Measurements from ENCODE around the gene TBX10. TPM values are rescaled to one million over a fixed set of nuclear protein-coding genes. Genes with fewer than 3 reads are reported as not detected.

The TBX10 gene
- total RNA-seq, 1 experiment from 2014 or later: not detected

- H3K36me3 Mint-ChIP-seq (ENCODE audit: insufficient read depth in 1 of 3, low read depth in 3 of 3): no peaks in the 10 kb centered on the region
- peak; percentile 31 for DNase-seq
Measured at GRCh38 chr11:67670316-67671210, 31.0 kb upstream of the TBX10 start.

More at GRCh38 chr11:67670316-67671210, 31.0 kb upstream of the TBX10 start:
- Histone ChIP-seq H3K79me2 (ENCODE audit: insufficient read depth, low read length) (no peaks in the 10 kb centered on the region), H2AFZ (ENCODE audit: low read length) (no peak overlapping the region), H4K20me1 (ENCODE audit: control insufficient read depth, insufficient read depth, insufficient read length) (no peaks in the 10 kb centered on the region), H3K56ac (ENCODE audit: insufficient read length, low read depth, low read length) (no peak overlapping the region), H3K23ac (ENCODE audit: insufficient read length, low read depth, low read length) (no peak overlapping the region), H4K5ac (ENCODE audit: insufficient read length, low read depth, low read length) (no peak overlapping the region), H4K91ac (ENCODE audit: insufficient read length, low read depth, low read length) (no peak overlapping the region), H3K27me3 (ENCODE audit: insufficient read depth, low read length) (no peaks in the 10 kb centered on the region), H3K9ac (ENCODE audit: extremely low read depth, insufficient read length, low read length) (no peak overlapping the region), H3K14ac (ENCODE audit: insufficient read depth, low read length) (no peak overlapping the region), H2BK5ac (ENCODE audit: insufficient read length, low read length) (no peak overlapping the region), H2AK5ac (ENCODE audit: insufficient read length, low read length) (no peak overlapping the region), H3K4ac (ENCODE audit: low read depth, low read length) (no peak overlapping the region), H3K18ac (ENCODE audit: insufficient read length, low read depth, low read length) (no peak overlapping the region), H3K27ac (ENCODE audit: insufficient read length, low read depth, low read length) (no peak overlapping the region), H3K4me1 (ENCODE audit: insufficient read depth, low read length) (no peaks in the 10 kb centered on the region; the same call in 1 of the 2 replicates), H4K8ac (replicated peaks; ENCODE audit: insufficient read length, low read depth, low read length) (no peak overlapping the region), H2BK120ac (ENCODE audit: low read depth, low read length, poor library complexity, severe bottlenecking) (no peak overlapping the region), H2BK12ac (ENCODE audit: insufficient read length, low read depth, low read length) (no peak overlapping the region), H3K9me3 (ENCODE audit: control insufficient read depth, low read depth, low read length) (no peaks in the 10 kb centered on the region), H3K23me2 (ENCODE audit: insufficient read length, low read depth, low read length, poor library complexity, severe bottlenecking) (no peaks in the 10 kb centered on the region), H2BK15ac (ENCODE audit: low read depth, low read length) (no peak overlapping the region), H3T11ph (ENCODE audit: low read length) (no peak overlapping the region), H3K79me1 (ENCODE audit: insufficient read depth, low read depth, low read length, poor library complexity, severe bottlenecking) (no peaks in the 10 kb centered on the region), H3K4me2 (ENCODE audit: insufficient read depth, insufficient read length, low read length) (no peak overlapping the region), H2BK20ac (ENCODE audit: low read depth, low read length, poor library complexity, severe bottlenecking) (no peak overlapping the region)
- Mint-ChIP-seq H3K27ac (no peak overlapping the region), H3K27me3 (ENCODE audit: low read depth) (peaks cover 13% of the 10 kb centered on the region), H3K4me1 (peaks cover 4 to 13% of the 10 kb centered on the region in 2 experiments), H3K4me3 (no peak overlapping the region), H3K9me3 (no peaks in the 10 kb centered on the region; a peak in 1 of 5 replicates)
- WGBS (ENCODE audit: extremely low coverage, insufficient read length, low lambda C conversion rate): no CpG with 5 or more reads among the region's 23 CpGs
- no peak for TF ChIP-seq CTCF (conservative IDR thresholded peaks at IDR 0.05)

Measured in H9 (cell line).